Activated naive CD4-positive, alpha-beta T cell treated with anti-CD3 and anti-CD28 coated beads for 36 hours (primary cell): Measurements from ENCODE around the gene TMEM59L. TPM values are rescaled to one million over a fixed set of nuclear protein-coding genes. Genes with fewer than 3 reads are reported as not detected.

Source experiments
- CTCF ChIA-PET: fragments of 350-600 bp; sonication (Branson Sonifier 250); formaldehyde crosslinking; loops from one replicate; lab custom pipeline; 2021; ENCODE audit warnings: antibody characterized with exemption; lab: Charles Lee
- DNase-seq: peaks from one replicate; pipeline ENCODE4 v3.0.0-alpha.2; 2020
- H3K27ac Mint-ChIP-seq: one replicate; pipeline ENCODE4 v1.8.0; 2021; ENCODE audit warnings: mild to moderate bottlenecking, mixed read lengths
- H3K27me3 Mint-ChIP-seq: one replicate; pipeline ENCODE4 v1.8.0; 2021; ENCODE audit warnings: low read depth, mixed read lengths
- H3K36me3 Mint-ChIP-seq: one replicate; pipeline ENCODE4 v1.8.0; 2021; ENCODE audit warnings: low read depth, mixed read lengths
- H3K4me1 Mint-ChIP-seq: one replicate; pipeline ENCODE4 v1.8.0; 2021; ENCODE audit warnings: low read depth, mixed read lengths
- H3K4me3 Mint-ChIP-seq: one replicate; pipeline ENCODE4 v1.8.0; 2021; ENCODE audit warnings: mild to moderate bottlenecking, moderate library complexity, mixed read lengths
- H3K9me3 Mint-ChIP-seq: one replicate; pipeline ENCODE4 v1.8.0; 2021; ENCODE audit warnings: mixed read lengths
- intact Hi-C: fragments of 100-400 bp; cut with micrococcal nuclease; formaldehyde crosslinking; loops from one replicate; pipeline ENCODE4 v1.15.1; 2023
- total RNA-seq, 2 experiments: library from RNA; stranded (reverse); gene quantifications; one replicate each; pipeline ENCODE4 v1.2.3, GENCODE V29; 2021

The TMEM59L gene
- total RNA-seq, 2 experiments from 2014 or later, result 0.21 to 0.40 TPM

GRCh38 chr19:18659281-18660050 is 46.8 kb downstream of the TMEM59L start:
- Mint-ChIP-seq H3K36me3 (no peaks in the 10 kb centered on the region), H3K9me3 (no peaks in the 10 kb centered on the region), H3K4me3 (no peak overlapping the region), H3K4me1 (peaks cover 22% of the 10 kb centered on the region), H3K27me3 (no peaks in the 10 kb centered on the region), H3K27ac (no peak overlapping the region)
- intact Hi-C loops, result no loop called here
- CTCF ChIA-PET, result no interaction called here
- DNase-seq, result no peak

- intact Hi-C loops, result no loop called here
- CTCF ChIA-PET, result interaction anchor here (1.0 kb wide), 1 partner anchor 13 kb away, joined by 5 read pairs; no protein-coding TSS in a partner anchor
- DNase-seq, result no peak
- Mint-ChIP-seq H3K36me3 (no peaks in the 10 kb centered on the region), H3K4me3 (no peak overlapping the region), H3K27me3 (no peaks in the 10 kb centered on the region), H3K9me3 (no peaks in the 10 kb centered on the region), H3K4me1 (peaks cover 22% of the 10 kb centered on the region), H3K27ac (peak overlapping the region; percentile 46)
Measured at GRCh38 chr19:18660051-18660910, 47.6 kb downstream of the TMEM59L start.

- Mint-ChIP-seq H3K4me1 (peaks cover 20% of the 10 kb centered on the region), H3K27ac (no peak overlapping the region), H3K27me3 (no peaks in the 10 kb centered on the region), H3K36me3 (no peaks in the 10 kb centered on the region), H3K9me3 (no peaks in the 10 kb centered on the region), H3K4me3 (no peak overlapping the region)
- intact Hi-C loops, result no loop called here
- no peak for DNase-seq
- CTCF ChIA-PET, result interaction anchor here (1.0 kb wide), 1 partner anchor 12 kb away, joined by 5 read pairs; no protein-coding TSS in a partner anchor
Measured at GRCh38 chr19:18660939-18661670, 48.4 kb downstream of the TMEM59L start.

- no peak for DNase-seq
- no peak overlapping the region for H3K4me3 Mint-ChIP-seq
- H3K36me3 Mint-ChIP-seq, result no peaks in the 10 kb centered on the region
- H3K4me1 Mint-ChIP-seq, result peaks cover 13% of the 10 kb centered on the region
- no peaks in the 10 kb centered on the region for H3K9me3 Mint-ChIP-seq
- CTCF ChIA-PET, result no interaction called here
- H3K27me3 Mint-ChIP-seq, result no peaks in the 10 kb centered on the region
- H3K27ac Mint-ChIP-seq, result no peak overlapping the region
- intact Hi-C loops, result no loop called here
Measured at GRCh38 chr19:18662972-18663732, 50.5 kb downstream of the TMEM59L start.

GRCh38 chr19:18663940-18664530 is 51.4 kb downstream of the TMEM59L start:
- Mint-ChIP-seq H3K27me3 (no peaks in the 10 kb centered on the region), H3K36me3 (no peaks in the 10 kb centered on the region), H3K9me3 (no peaks in the 10 kb centered on the region), H3K27ac (no peak overlapping the region), H3K4me3 (no peak overlapping the region), H3K4me1 (peaks cover 10% of the 10 kb centered on the region)
- DNase-seq, result peak; percentile 44
- intact Hi-C loops, result no loop called here
- CTCF ChIA-PET, result interaction anchor here (0.7 kb wide), 1 partner anchor 9 kb away, joined by 5 read pairs; no protein-coding TSS in a partner anchor

DNA sequence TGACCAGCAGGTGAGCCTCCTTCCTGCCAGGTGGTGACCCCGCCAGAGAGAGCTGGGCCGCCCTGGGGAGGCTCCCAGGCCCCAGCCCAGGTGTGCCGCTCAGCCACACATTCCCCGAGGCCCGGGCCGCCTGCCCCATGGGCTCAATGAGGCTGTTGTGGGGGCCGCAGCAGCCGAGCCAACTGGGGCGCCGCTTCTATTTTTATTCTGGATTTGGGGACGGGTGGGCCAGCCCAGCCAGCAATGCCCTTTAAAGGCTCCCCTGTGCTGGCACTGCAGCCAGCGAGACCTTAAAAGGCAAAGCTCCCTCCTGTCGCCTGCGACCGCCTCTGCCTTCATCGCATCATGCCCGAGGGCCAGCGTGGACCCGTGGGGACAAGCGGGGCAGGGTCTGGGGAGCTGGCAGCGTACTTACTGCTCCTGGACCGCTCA is 53.1 kb downstream of the TMEM59L start:
- intact Hi-C loops, result no loop called here
- no peaks in the 10 kb centered on the region for H3K27me3 Mint-ChIP-seq
- DNase-seq, result no peak
- no peak overlapping the region for H3K4me3 Mint-ChIP-seq
- CTCF ChIA-PET, result interaction anchor here (0.6 kb wide), 1 partner anchor 9 kb away, joined by 3 read pairs; no protein-coding TSS in a partner anchor
- peaks cover 10% of the 10 kb centered on the region for H3K4me1 Mint-ChIP-seq
- H3K27ac Mint-ChIP-seq, result no peak overlapping the region
- no peaks in the 10 kb centered on the region for H3K9me3 Mint-ChIP-seq
- H3K36me3 Mint-ChIP-seq, result peaks cover 6% of the 10 kb centered on the region

GRCh38 chr19:18666317-18666716 is 53.6 kb downstream of the TMEM59L start:
- H3K27ac Mint-ChIP-seq, result no peak overlapping the region
- H3K36me3 Mint-ChIP-seq, result peaks cover 6% of the 10 kb centered on the region
- intact Hi-C loops, result no loop called here
- CTCF ChIA-PET, result no interaction called here
- H3K9me3 Mint-ChIP-seq, result no peaks in the 10 kb centered on the region
- no peak for DNase-seq
- H3K4me3 Mint-ChIP-seq, result no peak overlapping the region
- peaks cover 10% of the 10 kb centered on the region for H3K4me1 Mint-ChIP-seq
- no peaks in the 10 kb centered on the region for H3K27me3 Mint-ChIP-seq

DNA sequence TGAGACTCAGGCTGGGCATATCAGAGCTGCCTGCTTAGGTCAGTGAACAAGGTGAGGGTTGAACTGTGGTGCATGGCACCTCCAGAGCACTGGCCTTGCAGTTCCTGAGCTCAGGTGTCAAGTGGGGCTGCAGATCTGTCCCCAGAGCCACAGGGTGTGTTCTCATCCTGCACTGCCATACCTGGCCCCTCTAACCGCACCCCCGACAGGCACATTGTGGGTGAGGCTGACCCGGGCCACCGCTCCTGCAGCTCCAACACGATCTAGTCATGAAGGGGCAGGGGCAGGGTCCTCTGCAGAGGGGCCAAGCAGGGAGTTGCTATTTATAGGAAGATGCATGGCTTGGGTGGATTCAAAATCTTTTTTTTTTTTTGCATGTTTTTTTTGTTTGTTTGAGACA is 54.1 kb downstream of the TMEM59L start:
- no peak overlapping the region for H3K27ac Mint-ChIP-seq
- H3K36me3 Mint-ChIP-seq, result peaks cover 6% of the 10 kb centered on the region
- intact Hi-C loops, result no loop called here
- no peaks in the 10 kb centered on the region for H3K9me3 Mint-ChIP-seq
- H3K27me3 Mint-ChIP-seq, result no peaks in the 10 kb centered on the region
- CTCF ChIA-PET, result no interaction called here
- H3K4me1 Mint-ChIP-seq, result peaks cover 10% of the 10 kb centered on the region
- DNase-seq, result no peak
- H3K4me3 Mint-ChIP-seq, result no peak overlapping the region

DNA sequence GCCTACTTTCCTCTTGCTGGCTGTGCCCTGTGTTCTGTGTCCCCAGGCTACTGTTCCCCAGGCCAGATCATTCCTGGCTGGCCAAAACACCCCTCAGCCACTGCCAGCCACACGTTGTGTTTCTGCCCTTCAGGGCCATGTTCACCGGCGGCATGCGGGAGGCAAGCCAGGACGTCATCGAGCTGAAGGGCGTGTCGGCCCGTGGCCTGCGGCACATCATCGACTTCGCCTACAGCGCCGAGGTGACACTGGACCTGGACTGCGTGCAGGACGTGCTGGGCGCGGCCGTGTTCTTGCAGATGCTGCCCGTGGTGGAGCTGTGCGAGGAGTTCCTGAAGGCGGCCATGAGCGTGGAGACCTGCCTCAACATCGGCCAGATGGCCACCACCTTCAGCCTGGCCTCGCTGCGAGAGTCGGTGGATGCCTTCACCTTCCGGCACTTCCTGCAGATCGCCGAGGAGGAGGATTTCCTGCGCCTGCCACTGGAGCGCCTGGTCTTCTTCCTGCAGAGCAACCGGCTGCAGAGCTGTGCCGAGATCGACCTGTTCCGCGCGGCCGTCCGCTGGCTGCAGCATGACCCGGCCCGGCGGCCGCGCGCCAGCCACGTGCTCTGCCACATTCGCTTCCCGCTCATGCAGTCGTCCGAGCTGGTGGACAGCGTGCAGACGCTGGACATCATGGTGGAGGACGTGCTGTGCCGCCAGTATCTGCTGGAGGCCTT is 55.0 kb downstream of the TMEM59L start:
- H3K9me3 Mint-ChIP-seq, result no peaks in the 10 kb centered on the region
- intact Hi-C loops, result no loop called here
- no peaks in the 10 kb centered on the region for H3K27me3 Mint-ChIP-seq
- no peak overlapping the region for H3K4me3 Mint-ChIP-seq
- CTCF ChIA-PET, result no interaction called here
- H3K36me3 Mint-ChIP-seq, result peaks cover 6% of the 10 kb centered on the region
- H3K4me1 Mint-ChIP-seq, result peaks cover 10% of the 10 kb centered on the region
- H3K27ac Mint-ChIP-seq, result no peak overlapping the region
- no peak for DNase-seq

- DNase-seq, result no peak
- CTCF ChIA-PET, result no interaction called here
- Mint-ChIP-seq H3K4me3 (no peak overlapping the region), H3K4me1 (peaks cover 9% of the 10 kb centered on the region), H3K36me3 (peaks cover 6% of the 10 kb centered on the region), H3K9me3 (no peaks in the 10 kb centered on the region), H3K27me3 (no peaks in the 10 kb centered on the region), H3K27ac (no peak overlapping the region)
- intact Hi-C loops, result no loop called here
Measured at GRCh38 chr19:18668252-18668631, 55.6 kb downstream of the TMEM59L start.
